Keratinocyte (primary cell): ENCODE results near the gene NLRP11.

Experiments used
- EZH2 ChIP-seq: IDR thresholded peaks from one replicate; pipeline ENCODE4 v1.6.1; 2012; ENCODE audit warnings: inconsistent platforms, mild to moderate bottlenecking, low read length, moderate library complexity
- TF ChIP-seq, protein P1 (sequence below), 3 experiments: IDR thresholded peaks in 1 of 3; conservative IDR thresholded peaks in 1 of 3; optimal IDR thresholded peaks in 1 of 3; 2 replicates in 2 of 3; 3 replicates in 1 of 3; pipeline versions ENCODE3 to v1.5.1; 2011; ENCODE audit warnings: low read length in 3 of 3, mild to moderate bottlenecking in 3 of 3, moderate library complexity in 2 of 3, control low read depth in 1 of 3, inconsistent platforms in 1 of 3; ENCODE audit not compliant: insufficient read depth in 2 of 3; ENCODE audit errors: extremely low read depth in 1 of 3

DNA sequence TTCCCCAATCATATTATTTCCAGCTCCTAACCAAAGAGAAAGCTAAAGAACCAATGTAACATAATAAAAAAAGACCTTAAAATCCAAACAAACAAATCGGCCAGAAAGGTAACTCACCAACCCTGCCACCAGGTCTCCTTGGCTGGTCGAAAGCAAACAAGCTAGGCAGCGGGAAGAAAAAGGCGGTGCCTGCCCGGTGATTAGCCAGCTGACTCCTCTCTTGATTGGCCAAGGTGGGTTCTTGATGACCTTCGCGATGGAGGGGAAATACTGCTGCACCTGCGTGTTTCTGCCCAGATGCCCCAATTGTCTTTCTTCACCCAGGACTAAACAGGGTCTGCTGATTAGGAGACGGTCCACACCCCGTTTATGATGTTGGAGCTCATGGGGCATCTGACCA lies at the start of gene NLRP11:
- TF ChIP-seq, protein P1, sequence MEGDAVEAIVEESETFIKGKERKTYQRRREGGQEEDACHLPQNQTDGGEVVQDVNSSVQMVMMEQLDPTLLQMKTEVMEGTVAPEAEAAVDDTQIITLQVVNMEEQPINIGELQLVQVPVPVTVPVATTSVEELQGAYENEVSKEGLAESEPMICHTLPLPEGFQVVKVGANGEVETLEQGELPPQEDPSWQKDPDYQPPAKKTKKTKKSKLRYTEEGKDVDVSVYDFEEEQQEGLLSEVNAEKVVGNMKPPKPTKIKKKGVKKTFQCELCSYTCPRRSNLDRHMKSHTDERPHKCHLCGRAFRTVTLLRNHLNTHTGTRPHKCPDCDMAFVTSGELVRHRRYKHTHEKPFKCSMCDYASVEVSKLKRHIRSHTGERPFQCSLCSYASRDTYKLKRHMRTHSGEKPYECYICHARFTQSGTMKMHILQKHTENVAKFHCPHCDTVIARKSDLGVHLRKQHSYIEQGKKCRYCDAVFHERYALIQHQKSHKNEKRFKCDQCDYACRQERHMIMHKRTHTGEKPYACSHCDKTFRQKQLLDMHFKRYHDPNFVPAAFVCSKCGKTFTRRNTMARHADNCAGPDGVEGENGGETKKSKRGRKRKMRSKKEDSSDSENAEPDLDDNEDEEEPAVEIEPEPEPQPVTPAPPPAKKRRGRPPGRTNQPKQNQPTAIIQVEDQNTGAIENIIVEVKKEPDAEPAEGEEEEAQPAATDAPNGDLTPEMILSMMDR (optimal IDR thresholded peaks at IDR 0.05 in 1 of 3, IDR thresholded peaks at IDR 0.05 in 1 of 3, conservative IDR thresholded peaks at IDR 0.05 in 1 of 3; ENCODE audit: extremely low read depth in 1 of 3, insufficient read depth in 2 of 3, low read length in 3 of 3), result no peak
- no peak for TF ChIP-seq EZH2
